Measurements from ENCODE around the gene CLCF1.

CLCF1 gene

DNA sequence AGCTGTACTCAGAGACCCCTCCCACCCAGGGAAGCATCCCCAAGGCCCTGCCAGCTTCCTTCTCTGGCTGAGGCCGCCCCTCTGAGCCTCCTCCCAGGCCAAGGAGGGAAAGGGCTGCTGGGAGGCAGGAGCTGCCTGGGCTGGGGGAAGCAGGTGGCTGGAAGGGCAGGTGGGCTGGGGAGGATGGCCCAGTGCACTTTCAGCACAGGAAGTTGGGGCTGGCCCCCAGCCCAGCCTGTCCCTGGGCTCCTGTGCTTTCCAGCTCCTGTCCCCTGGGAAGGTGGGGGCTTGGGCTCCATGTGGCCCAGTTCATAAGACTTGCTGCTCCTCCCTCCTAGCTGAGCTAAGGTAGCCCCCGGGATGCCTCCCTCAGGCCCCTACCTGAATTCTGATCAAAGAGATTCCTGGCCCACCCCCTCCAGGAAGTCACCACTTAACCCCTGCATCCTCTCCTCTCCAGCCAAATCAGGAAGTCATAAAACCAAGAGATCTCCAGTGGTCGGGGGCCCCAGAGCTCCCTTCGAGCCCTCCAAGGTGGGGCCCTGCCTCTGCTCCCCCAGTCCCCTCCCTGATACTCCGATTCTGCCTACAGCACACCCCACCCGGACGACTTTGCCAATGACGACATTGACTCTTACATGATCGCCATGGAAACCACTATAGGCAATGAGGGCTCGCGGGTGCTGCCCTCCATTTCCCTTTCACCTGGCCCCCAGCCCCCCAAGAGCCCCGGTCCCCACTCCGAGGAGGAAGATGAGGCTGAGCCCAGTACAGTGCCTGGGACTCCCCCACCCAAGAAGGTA lies 23.4 kb upstream of the CLCF1 start:
- in situ Hi-C loops (cut with HindIII; ENCODE audit: low sequenced_read_pairs), result no loop called here

DNA sequence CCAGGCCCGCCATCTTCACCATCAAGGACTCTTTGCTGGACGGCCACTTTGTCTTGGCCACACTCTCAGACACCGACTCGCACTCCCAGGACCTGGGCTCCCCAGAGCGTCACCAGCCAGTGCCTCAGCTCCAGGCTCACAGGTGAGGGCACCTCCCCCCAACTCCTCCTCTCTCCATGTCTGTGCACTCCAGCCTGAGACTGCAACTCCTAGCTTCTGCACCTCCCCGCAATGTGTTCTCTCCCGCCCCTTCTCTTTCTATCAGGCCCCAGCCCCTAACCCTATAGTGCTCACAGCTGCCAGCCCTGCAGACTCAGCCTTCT lies 22.8 kb upstream of the CLCF1 start:
- in situ Hi-C loops (cut with HindIII; ENCODE audit: low sequenced_read_pairs), result no loop called here

DNA sequence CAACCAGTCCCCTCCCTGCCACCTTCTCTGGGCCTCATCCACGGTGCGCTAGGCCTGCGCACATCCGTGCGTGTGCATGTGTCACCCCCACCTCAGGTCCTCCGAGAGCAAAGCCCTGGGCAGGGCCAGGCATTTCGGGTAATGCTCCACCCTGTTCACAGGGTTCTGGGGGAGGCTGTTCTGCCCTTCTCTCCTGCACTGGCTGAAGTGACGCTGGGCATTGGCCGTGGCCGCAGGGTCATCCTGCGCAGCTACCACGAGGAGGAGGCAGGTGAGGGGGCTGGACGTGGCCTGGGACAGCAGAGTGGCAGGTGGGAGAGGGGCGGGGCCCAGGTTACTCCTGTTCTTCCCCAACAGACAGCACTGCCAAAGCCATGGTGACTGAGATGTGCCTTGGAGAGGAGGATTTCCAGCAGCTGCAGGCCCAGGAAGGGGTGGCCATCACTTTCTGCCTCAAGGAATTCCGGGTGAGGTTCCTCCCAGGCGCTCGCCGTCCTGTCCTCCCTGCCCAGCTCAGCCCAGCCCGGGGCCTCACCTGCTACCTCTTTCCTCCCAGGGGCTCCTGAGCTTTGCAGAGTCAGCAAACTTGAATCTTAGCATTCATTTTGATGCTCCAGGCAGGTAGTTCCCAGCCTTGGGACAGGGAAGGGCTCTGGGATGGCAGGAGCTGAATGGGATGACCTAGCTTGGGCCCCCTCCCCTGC lies 22.3 kb upstream of the CLCF1 start:
- in situ Hi-C loops (cut with HindIII; ENCODE audit: low sequenced_read_pairs), result no loop called here

DNA sequence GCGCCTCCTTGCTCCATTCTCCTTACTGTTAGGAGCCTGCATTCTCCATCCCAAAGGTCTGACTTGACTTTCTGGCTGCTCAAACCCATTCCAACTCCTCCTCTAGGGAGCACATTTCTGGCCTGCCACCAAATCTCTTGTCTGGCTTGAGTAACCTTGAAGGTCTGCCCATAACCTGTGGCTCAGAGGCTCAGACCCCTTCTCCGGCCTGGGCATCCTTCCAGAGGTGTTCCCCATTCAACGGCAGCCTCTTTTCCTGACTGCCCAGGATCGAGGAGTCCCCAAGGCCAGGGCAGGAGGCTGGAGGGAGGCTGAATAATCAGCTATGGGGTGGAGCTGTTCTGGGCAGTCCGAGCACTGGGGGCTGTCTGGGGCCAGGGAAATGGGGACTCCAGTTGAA lies 20.6 kb upstream of the CLCF1 start:
- in situ Hi-C loops (cut with HindIII; ENCODE audit: low sequenced_read_pairs), result no loop called here

DNA sequence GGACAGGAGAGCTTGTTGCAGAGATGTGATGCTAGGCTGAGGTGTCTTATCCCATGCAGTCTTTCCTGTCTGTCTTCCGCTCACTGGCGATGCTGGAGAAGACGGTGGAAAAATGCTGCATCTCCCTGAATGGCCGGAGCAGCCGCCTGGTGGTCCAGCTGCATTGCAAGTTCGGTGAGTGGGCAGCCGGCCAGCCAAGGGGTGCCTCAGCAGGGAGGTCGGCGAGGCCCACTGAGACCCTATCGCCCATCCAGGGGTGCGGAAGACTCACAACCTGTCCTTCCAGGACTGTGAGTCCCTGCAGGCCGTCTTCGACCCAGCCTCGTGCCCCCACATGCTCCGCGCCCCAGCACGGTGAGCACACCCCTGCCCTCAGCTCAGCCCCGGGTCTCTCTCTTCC lies 20.0 kb upstream of the CLCF1 start:
- in situ Hi-C loops (cut with HindIII; ENCODE audit: low sequenced_read_pairs), result no loop called here

DNA sequence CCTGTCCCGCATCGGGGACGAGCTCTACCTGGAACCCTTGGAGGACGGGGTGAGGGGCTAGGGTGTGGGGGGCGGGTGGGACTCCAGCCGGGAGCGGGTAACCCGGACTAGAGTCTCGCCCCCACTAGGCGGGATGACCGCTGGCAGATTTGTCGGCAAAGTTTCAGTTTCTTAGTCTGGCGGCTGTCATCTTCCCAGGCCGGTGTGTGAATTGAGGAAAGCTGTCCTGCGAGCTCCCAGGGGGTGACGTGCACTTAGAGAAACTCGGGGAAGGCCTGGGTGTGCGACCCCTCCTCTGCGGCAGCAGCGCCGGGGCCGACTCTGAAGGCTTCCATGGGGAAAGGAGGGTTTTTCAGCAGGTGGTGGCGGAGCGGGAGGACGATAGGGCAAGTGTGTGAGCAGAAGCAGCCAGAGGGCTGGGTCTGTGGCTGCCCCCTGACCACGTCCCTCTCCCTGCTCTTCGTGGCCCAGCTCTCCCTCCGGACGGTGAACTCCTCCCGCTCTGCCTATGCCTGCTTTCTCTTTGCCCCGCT lies 18.9 kb upstream of the CLCF1 start:
- in situ Hi-C loops (cut with HindIII; ENCODE audit: low sequenced_read_pairs), result no loop called here

DNA sequence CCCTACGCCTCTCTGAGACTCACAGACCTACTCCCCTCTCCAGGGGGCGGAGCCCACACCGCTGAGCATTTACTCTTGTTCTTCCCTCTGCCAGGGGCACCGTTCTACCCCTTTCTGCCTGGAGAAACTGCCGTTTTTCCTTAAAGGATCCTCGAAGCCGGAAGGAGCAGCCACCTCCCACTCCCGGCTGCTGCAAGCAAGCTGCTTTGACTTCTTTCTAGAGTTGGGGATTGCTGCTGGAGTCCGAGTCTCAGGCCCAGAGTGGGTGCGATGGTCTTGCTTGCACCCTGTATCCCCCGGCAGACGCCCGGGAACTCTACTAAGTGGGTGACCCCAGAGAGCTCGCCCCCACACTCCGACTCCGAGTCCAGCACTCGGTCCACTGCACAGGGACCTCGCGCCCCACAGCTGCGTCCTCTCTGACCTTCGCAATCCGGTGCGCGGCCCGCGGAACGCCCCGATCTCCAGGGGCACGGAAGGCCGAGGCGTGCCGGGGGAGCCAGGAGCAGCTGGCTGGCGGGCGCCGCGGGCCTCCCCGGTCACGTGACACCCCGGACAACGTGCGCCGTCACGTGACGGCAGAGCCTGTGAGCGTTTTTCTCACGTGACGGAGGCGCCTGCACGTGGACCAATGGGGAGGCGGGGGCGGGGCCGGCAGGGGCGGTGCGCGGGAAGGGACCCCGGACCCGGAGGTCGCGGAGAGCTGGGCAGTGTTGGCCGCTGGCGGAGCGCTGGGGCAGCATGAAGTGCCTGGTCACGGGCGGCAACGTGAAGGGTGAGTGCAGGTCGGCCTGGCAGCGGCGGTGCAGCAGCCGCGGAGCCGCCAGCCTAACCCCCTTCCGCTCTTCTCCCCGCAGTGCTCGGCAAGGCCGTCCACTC lies 18.1 kb upstream of the CLCF1 start, which contains the start of gene RAD9A:
Gene RAD9A (plus strand): TSS at position 683 of the 879 bp plus-strand sequence. CDS start 59 bp downstream, at position 742.
- in situ Hi-C loops (cut with HindIII; ENCODE audit: low sequenced_read_pairs), result no loop called here

DNA sequence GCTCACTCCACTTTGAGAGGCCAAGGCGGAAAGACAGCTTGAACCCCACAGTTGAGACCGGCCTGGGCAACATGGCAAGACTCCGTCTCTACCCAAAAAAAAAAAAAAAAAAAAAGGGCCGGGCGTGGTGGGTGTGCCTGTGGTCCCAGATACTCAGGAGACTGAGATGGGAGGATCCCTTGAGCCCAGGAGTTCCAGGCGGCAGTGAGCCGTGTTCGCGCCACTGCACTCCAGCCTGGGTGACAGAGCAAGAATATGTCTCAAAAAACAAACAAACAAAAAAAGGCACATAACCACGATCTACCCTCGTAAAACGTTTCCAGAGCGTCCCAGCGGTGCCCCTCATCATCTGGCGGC lies 17.5 kb upstream of the CLCF1 start:
- in situ Hi-C loops (cut with HindIII; ENCODE audit: low sequenced_read_pairs), result no loop called here

DNA sequence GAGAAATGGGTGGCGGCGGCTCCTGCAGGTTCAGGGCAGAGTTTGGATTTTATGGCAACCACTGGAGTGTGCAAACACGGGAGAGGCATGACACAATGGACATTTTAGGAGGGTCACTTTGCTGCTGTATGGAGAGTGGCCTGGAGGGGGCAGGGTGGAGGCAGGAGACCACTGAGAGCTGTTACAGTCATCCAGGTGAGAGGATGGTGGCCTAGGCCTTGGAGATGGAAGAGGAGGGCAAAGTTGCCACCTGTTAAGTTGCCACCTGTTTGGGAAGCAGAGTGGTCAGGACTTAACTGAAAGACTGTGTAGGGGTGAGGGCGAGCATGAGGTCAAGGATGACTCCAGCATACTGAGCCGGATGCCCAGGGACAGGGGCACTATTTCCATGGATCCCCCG lies 16.1 kb upstream of the CLCF1 start:
- in situ Hi-C loops (cut with HindIII; ENCODE audit: low sequenced_read_pairs), result no loop called here

DNA sequence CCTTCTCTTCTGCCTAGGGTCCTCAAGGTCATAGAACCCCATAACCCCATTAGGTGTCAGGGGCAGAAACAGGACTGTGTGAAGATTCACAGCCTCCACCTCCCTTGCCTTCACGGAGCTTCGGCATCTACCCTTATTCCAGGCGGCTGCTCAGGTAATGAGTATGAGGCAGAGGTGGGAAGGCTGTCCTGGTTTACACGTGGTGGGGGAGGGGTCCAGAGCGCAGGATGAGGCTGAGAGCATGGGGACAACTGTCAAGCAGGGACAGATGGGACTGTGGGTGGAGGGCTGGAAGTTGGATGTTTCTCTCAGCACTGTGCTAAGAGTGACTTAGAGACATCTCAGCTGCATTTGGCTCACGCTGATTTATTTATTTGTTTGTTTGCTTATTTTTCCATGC lies 14.1 kb upstream of the CLCF1 start:
- in situ Hi-C loops (cut with HindIII; ENCODE audit: low sequenced_read_pairs), result no loop called here

DNA sequence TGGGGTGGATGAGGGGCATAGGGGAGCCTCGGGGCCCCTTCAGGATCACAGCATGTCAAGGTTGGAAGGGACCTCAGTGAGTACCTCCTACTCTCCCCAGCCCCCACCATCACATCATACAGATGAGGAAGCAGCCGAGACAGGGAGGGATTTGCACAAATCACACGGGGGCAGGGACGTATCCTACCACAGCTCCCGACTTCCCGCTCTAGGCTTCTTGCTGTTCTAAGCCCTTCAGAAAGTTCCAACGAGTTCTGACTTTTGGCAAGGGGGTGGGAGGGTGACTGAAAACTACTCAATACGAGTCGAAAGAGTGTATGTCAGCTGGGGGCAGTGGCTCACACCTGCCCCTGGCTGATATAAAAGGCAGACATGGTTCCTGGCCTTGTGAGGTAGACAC lies 13.7 kb upstream of the CLCF1 start:
- in situ Hi-C loops (cut with HindIII; ENCODE audit: low sequenced_read_pairs), result no loop called here

DNA sequence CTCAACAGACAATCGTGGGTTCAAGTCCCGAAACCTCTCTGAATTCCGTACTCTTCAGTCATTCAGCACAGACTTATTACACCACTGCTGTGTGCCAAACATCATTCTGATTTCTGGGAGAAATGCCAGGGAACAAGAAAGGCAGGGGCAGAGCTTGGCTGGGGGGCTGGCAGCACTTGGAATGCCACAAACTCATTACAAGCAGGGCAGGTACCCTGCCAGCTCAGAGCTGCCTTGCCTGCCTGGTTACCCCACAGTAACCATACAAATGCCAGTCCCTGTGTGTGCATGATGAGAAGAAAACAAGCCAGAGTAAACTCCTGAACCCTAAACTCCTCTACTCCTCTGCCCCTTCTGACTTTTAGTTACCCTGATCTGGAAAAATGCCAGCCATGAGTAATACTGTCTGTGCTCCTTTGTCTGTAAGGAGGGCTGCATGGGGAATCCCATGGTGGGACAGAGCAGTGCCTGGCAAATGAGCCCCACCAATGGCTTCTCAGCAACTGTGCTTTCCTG lies 11.5 kb upstream of the CLCF1 start:
- in situ Hi-C loops (cut with HindIII; ENCODE audit: low sequenced_read_pairs), result no loop called here

DNA sequence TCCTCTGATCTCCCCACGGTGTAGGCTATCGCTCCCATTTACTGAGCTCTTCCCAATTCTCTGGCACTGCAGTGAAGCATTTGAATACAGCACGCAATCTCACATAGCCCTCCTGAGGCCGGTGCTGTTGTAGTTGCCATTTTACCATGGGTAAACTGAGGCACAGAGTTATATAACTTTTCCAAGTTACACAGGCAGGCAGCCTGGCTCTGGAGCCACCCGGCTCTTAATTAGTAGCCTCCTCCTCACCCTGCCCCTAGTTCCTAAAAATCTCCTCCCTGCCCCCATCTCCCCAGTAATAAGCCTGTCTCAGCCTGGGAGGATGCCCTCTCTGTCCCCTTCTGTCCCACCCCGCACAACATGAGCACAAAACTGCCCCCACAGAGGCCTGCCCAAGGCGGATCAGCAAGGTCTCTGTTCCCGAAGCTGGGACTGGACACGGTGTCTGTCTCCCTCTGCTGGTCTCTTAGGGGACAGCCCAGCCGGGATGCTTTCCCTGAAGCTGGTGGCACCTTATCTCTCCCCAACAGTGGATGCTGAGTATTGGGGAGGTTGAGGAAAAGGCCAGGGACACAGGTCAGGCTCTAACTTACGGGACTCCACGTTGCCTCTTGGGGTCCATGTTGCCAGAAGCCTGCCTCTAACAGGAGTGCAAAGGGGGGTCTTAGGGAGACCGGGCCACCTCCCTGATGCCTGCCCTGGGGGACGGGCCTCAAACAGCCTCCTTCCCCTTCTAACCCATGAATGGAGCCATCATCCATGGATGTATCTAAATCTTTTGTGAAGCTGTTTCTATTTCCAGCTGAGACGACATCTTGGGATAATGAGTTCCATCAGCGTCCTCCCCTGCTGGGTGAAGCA lies 9.1 kb upstream of the CLCF1 start:
- in situ Hi-C loops (cut with HindIII; ENCODE audit: low sequenced_read_pairs), result no loop called here

DNA sequence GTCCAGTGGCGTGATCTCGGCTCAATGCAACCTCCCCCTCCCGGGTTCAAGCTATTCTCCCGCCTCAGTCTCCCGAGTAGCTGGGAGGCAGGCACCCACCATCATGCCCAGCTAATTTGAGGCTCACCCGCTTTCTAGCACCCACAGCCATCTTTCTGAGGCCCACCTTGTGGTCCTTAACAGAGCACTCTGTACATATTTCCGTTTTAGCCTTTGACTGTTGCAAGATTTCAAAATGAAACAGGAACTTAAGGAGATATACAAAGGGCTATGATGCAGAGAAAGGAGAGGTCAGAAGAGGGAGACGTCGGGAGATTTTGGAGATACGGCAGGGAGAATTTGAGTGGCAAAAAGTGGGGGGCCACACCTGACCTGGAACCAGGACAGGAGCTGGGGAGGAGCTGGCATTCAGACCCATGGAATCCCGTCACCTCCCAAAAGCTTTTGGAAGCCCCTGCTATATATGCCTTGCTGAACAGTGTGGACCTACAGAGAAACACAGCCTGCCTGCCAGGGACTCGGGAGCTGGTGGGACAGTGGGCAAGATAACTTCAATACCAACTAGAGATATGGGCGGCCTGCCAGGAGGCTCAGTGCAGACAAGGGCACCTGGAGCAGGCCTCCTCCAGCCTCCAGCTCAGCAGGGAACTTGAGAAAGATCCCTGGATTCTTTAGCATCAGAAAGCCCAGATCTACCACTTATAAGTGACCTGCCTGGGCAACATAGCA lies 8.0 kb upstream of the CLCF1 start:
- in situ Hi-C loops (cut with HindIII; ENCODE audit: low sequenced_read_pairs), result no loop called here

DNA sequence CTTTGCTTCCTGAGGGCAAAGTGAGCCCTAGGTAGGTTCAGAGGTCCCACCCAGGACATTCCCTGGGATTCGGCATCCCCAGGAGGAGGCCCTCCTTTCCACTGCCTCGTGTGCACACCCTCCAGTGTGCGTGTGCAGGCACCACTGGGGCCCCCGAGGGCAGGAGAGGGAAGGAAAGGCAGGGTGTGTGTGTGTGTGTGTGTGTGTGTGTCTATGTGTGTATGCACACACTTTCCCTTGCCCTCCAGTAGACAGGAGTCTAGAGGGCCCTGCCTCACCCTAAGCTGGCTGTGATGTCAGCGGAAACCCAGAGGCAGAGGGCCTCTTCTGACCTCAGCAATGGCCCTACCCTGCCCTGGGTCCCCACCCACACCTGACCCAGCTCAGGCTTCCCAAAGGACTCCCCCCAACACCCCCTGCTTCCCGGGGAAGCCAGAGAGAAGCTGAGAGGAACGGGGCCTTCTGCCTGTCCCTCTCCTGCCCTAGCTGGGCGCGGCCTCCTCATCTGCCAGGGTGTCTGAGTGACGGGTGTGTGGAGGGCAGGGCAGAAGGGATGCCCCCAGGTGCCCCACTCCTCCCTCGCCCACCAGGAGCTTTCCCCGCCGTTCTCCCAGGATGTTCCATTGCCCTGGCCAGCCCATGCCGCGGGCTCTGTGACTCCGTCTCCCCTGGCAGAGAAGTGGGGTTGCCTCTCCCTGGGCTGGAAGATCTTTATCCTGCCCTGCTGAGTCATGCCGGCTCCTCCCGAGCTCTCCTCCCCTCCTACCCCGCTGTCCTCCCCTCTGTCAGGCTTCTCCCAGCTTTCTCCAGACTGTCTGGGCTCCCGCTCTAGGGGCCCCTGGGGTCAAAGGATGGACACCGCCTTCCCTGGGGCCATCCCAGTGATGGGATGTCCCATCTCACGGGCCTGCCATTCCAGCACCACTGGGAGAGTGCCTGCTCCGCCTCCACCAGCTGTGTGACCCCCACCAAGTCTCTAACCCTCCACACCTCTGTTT lies 6.0 kb upstream of the CLCF1 start:
- in situ Hi-C loops (cut with HindIII; ENCODE audit: low sequenced_read_pairs), result no loop called here

DNA sequence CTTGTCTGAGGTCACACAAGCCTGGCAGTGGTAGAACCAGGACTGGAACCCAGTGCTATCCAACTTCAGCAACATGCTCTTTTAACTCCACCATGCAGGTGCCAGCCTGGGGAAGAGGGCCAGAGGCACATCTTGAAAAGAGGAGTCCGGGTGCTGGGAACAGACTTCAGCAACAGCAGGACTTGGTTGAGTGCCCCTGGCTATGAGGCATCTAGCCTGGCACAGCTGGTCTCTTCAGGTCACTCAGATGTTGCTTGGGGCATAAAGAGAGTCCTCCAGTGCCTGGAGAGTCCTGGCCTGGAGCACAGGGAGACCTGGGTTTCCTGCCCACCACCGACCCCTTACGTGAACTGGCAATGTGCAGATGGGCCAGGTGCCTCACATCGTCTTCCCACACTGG lies 5.1 kb upstream of the CLCF1 start:
- in situ Hi-C loops (cut with HindIII; ENCODE audit: low sequenced_read_pairs), result no loop called here

DNA sequence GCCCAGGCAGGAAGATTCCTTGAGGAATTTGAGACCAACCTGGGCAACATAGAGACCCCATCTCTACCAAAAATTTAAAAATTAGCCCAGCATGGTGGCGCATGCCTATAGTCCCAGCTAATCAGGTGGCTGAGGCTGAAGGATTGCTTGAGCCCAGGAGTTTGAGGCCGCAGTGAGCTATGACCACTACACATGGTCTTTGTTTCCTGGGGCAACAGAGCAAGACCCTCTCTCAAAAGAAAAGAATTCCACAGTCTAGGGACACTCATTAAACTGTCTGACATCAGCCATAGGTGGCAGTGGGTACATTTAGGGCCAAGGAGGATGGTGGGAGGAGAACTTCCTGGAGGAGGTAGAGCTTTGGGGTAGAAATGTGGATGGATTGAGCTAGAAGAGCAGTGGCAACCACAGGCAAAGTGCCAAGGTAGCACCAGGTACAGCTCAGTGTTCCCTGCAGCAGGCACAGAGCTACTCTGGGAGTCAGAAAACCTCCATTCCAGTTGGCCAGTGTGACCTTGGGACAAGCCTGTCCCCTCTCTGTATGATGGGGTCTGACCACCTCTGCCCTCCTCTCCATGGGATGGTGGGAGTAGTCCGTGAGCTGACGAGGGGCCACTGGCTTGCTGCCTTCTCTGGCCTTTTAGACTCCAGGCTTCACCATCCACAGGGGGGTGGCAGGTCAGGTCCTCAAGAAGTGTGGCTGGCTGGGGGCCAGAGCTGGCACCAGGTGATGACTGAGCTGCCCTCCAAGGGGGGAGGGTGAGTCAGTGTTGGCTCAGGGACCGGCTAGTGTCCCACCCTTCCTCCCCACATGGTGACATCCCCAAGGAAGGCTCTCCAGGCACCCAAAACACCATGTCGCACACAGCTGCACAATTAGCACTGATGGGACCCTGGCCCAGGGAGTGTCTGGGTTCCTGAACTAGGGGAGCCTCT lies 3.7 kb upstream of the CLCF1 start:
- in situ Hi-C loops (cut with HindIII; ENCODE audit: low sequenced_read_pairs), result no loop called here

All from DLD1 (cell line).